Activated CD4-positive, alpha-beta T cell treated with anti-CD3 and anti-CD28 coated beads for 1 hour (primary cell): Measurements from ENCODE around the gene TRMT2A.
A peak's percentile ranks its signal among the peaks of the same experiment; 100 is the strongest.

Experiments used
- DNase-seq: peaks from one replicate; pipeline ENCODE4 v3.0.0-alpha.2; 2020

Gene TRMT2A

DNA sequence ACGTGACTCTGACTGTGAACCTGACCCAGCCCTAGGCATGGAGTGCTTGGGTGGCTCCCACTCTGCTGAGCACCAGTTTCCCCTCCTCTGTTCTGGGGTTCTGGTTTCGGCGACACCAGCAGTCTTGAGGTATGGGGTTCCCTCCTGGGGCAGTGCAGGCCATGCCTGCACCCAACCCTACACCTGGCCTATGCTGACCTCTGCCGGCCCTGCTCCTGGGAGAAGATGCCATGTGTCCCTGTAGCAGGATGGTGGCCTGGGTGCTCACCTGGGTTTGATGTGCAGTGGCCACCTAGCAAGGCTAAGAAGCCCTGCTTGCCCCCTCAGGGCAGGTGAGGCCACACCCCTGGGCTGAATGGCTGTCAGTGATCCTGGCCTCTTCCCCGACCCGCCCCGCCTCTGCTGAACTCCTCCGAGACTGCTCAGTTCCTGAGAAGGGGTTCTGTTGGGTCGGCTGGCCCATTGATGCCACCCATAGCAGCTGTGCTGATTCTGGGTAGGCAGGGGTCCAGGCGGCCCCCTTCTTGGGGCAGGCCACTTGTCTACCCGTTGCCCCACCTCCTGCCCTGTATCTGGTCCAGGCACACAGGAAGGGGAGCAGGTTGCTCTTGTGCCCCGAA, 17.0 kb upstream of the TRMT2A start:
- DNase-seq, result no peak

DNA sequence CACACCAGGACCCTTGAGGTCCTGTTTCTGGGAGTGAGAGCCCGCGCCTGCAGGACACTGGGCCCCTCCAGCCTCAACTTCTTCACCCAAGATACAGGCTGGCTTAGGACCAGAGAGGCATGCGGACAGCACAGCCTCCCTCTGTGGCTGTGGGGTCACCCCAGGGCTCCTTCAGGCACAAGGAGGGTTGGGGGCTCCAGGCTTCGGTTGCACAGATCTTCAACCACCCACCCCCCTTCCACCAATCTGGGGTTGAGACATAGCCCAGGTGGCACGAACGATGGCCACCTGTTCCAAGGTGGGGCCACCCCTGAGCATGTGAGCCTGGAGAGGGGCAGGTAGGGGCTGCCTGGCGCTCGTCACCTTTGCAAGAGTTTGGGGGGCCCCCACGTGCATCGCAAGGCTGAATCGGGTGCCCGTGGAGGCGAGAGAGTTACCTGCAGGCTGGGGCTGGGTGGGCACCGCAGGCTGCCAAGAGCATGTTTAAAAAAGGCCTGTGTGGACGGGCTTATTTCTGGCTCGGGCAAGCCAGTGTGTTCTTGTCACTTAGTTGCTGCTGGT, 15.7 kb upstream of the TRMT2A start:
- no peak for DNase-seq

DNA sequence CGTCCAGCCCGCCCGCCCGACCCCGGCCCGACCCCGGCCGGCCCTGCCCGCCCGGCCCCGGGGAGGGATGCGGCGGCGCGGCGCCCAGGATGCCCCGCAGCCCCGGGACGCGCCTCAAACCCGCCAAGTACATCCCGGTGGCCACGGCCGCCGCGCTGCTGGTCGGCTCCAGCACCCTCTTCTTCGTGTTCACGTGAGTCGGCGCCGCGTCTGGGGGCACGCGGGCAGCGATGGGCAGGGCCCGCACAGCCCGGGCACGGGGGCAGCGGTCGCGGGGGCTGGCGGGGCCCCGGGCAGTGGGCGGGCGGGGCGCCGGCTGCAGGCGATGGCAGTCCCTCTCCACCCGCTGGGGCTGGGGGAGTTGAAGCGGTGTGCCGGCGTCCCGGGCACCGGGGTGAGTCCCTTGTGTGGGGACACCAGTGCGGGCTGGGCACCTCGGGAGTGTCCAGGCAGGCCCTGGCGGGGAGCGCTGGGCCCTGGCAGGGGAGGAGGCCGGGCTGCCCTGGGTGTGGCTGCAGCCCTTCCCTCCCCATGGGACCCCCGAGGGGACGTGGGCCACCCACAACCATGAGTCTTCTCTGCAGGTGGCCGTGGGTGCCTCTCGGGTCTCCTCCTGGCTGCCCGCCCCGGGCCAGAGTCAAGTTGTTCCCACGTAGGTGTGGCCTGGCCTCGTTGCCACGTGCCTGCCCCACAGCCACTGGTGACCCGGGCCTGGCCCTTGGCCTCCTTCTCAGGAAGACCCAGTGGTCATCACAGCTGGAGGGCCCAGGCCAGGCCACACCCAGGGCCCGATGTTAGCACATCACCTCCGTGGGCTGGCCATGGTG, 15.0 kb upstream of the TRMT2A start:
- no peak for DNase-seq

DNA sequence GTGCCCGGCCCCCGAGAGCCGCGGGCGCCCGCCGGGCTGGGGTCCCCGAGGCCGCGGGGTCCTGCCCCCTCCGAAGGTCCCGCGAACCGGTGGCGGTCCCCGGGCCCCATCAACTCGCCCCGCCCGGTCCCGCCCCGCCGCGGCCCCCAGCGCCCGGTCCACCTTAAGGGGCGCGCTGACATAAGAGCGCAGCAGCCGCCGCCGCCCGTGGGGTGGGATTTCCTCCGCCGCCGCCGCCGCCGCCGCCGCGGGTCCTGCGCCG, 14.5 kb upstream of the TRMT2A start, which contains the start of gene ZDHHC8:
ZDHHC8 (plus strand) TSS at position 208 of the 262 bp plus-strand sequence. CDS start 144 bp downstream, outside the sequence.
- DNase-seq, result no peak

DNA sequence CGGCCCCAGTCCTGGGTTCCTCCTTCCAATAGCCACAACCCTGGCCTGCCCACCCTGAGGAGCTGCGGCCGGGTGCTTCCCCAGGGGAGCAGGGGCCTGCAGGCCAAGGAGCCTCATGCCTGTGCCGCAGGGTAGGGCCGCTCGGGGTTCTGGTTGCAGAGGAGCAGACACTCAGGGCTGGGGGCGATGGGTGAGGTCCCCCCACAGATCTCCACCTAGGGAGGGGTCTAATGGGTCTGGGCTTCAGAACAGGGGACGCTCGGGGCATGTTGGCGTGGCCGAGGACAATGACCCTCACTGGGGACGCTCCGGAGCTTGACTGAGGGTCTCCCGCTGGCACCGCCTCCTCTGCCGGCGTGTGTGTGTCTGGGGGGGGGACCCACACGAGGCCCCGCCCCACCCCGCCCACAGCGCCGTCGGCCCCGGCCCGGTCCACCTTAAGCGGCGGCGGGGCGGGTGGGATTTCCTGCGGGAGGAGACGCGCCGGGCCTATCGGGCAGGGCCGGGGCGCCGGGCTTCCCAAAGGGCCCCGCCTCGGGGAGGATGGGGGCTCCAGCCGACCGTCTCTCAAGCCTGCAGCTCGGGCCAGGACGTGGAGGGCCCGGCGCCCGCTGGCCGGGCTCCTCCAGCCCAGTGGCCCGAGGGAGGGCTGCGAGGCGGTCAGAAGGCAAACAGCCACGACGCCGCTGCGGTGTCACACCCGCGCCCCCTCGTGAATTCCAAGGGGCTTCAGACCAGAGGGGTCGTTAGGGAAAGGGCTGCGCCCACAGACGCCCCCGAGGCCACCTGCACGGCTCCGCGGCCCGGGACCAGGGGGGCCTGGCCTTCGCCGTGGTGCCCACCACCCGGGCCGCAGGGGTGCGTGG, 13.9 kb upstream of the TRMT2A start:
- peak; percentile 73 for DNase-seq

DNA sequence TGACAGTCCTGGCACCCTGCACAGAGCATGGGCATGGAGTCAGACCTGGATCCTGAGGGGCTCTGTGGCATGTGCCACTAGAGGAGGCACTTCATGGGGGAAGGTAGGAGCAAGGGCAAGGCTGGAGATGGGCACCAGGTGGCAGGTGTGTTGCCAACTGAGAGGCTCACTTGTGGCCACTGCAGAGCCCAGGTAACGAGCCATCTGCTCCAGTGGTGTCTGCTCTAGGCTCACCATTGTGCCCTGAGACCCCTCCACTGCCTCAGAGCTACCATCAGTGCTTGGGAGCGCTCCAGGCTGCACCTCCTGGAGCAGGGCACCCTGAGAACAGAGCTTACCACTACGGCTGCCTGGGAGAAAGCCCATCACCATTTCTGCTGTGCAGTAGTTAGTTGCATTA, 13.3 kb upstream of the TRMT2A start:
- no peak for DNase-seq

DNA sequence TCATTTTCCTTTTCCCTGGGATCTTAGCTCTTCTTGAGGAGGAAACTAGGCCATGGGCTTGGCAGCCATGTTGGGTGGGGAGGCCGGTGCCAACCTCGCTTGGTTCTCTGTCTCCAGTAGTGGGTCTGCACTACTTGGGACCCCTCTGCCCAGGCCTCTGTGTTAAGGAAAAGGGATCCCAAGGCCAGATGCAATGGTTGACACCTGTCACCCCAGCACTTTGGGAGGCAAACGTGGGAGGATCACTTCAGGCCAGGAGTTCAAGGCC, 12.7 kb upstream of the TRMT2A start:
- DNase-seq, result no peak

DNA sequence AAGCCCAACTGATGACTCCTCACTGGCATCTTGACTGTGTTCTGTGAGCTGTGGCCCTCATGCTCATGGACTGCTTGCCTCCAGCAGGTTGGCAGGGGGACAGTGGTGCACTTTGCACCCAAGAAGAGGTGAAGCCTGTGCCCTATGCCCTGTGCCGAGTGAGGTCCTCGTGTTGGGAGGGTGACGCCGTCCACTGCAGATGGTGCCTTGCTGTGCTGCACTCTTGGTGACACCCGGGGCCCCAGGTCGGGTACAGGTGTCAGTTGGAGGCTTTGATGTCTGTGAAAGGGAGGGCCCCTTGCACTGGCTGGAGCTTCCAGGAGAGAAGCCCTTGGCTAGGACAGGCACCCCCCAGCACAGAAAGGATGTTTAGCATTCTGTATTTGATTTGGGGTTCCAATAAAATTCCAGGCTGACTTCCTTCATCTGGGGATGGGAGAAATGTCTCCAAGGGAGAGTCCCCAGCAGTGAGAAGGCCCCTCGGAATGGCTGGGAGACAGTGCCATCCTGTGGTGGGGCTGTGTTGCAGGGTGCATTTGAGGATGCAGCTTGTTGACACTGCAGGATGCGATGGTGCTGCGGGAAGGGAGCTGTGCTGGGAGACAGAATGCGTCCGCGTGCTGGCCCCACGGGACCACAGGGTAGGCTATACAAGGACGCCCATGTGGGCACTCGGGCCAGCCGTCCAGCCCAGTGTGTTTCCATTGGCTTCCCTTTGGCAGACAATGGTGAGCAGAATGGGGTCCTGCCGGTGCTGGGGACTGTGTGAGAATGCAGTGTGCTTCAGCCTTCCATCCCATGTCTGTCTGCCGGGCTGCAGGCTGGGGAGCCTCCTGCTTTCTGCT, 12.1 kb upstream of the TRMT2A start:
- DNase-seq, result peak; percentile 30

DNA sequence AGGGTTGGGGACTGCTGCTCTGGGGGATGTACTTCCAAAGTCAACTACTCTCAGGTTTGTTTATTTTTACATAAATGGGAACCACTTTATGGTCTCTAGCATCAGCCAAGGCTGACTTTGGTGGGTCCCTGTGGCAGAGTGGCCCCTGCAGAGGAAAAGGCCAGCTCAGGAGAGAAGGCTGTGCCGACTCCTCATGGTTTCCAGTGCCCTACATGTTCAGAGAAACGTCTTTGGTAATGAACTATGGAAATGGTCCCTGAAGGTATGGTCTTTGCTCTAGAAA, 11.5 kb upstream of the TRMT2A start:
- no peak for DNase-seq

DNA sequence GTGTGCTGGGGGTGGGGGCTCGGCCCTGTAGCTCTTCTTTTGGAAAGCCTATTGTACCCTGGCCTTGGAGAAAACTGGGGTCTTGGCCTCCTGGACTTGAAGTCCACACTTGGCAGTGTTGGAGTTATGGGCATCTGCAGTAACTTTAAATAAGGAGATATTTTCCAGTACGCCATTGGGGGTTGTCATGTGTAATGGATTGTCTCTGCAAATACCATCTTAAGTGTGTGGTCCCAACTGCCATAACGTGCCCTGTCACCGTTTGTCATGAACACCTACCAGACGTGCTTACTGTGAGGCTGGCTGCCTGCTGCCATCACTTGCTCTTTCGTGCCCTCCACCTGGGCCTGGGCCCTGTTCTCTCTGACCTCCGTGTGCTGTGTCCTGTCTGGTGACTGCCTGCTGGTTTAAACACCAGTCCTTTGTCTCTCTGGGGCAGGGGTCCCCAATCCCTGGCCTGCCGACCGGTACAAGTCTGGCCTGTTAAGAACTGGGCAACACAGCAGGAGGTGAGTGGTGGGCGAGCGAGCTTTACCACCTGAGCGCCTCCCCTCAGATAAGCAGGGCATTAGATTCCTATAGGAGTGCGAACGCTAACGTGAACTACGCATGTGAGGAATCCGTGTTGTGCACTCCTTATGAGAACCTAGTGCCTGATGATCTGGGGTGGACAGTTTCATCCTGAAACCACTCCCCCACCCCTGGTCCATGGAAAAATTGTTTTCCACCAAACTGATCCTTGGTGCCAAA, 11.0 kb upstream of the TRMT2A start:
- no peak for DNase-seq

DNA sequence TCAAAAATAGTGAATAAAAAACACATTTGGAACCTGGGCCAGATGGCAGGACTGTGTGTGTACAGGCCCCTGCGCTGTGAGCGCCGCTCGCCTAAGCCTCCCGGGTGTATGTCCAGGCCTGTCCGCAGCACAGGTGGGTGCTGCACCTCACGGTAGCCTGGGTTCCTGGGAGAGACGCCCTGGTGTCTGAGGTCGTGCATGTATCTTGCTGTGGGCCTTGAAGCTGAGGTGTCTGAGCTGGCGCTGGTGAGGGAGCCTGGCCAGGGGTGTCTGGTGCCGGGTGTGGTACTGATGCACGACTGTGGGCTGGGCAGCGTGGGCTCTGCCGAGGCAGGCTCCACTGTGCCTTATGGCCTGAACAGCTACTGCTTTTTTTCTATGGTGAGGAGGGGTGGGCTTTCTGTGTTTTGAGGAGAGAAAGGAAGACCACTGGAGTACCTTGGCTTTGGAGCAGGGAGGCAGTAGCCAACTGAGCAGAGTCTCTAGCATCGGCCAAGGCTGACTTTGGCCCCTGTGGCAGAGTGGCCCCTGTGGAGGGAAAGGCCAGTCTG, 10.4 kb upstream of the TRMT2A start:
- DNase-seq, result no peak

DNA sequence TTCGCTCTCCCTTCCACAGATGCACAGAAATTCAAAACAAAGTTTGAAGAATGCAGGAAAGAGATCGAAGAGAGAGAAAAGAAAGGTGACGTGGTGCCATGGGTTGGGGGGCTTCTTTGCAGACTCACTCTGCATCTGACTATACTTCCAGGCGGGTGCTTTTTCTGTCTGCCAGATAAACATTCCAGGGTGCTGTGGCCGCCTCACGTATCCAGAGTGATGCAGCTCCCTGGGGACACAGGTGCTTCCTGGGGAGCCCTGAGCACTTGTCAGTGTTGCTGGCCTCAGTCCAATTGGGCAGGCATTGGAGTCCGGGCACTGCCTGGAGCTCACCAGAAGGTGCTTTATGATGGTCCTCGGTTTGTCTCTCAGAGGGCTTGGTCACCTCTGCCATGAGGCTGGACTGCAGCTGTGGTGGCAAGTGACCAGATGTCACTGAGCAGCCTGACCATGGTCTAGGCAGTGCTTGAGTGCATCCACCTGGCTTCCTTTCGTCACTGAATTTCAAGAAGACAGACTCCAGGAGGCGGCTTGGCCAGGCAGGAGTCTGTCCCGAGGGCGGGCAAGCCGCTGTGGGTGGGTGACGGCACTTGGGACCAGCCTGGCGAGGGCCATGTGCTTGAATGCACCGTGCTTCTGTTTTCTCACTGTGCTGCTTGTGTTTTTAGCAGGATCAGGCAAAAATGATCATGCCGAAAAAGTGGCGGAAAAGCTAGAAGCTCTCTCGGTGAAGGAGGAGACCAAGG, 9.4 kb upstream of the TRMT2A start:
- DNase-seq, result no peak

DNA sequence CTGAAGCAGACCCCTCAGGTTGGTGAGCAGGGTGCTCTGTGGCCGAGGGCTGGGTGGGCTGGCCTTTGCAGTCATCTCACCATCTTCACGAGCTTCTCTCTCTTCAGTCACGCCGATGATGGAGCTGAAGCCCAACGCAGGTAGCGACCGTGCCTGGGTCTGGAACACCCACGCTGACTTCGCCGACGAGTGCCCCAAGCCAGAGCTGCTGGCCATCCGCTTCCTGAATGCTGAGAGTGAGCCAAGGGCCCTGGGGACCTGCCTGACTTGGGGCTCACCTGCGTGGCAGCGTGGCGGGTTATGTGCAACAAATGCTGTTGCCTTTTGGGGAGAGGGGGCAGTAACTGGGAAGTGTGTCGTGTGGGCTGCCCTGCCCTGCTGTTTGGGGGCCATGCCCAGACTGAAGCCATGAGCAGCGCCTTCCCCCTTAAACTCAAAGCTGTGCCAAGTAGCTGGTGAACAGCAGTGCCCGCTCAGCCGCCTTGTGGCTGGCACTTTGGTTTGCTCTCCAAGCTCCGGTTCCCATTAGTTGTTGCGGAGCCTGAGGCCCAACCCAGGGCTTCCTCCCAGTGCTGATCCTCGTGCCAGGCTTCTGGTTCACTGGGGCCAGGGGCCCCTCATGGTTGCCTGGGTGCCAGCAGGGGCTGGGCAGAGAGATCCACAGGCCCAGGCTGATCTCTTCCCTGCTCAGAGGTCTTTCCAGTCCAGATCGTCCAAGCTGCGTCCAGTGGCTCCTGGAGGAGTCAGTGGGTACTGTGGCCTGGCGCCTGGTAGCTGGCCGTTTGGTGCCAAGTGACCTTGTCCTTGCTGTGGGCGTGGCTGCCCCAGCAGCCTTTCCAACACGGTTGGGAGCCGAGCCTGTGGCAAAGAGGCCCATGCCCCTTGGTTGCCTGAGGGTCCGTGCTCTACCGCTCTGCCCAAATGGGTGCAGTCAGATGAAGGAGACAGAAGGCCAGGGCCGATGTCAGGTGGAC, 8.5 kb upstream of the TRMT2A start:
- DNase-seq, result no peak

DNA sequence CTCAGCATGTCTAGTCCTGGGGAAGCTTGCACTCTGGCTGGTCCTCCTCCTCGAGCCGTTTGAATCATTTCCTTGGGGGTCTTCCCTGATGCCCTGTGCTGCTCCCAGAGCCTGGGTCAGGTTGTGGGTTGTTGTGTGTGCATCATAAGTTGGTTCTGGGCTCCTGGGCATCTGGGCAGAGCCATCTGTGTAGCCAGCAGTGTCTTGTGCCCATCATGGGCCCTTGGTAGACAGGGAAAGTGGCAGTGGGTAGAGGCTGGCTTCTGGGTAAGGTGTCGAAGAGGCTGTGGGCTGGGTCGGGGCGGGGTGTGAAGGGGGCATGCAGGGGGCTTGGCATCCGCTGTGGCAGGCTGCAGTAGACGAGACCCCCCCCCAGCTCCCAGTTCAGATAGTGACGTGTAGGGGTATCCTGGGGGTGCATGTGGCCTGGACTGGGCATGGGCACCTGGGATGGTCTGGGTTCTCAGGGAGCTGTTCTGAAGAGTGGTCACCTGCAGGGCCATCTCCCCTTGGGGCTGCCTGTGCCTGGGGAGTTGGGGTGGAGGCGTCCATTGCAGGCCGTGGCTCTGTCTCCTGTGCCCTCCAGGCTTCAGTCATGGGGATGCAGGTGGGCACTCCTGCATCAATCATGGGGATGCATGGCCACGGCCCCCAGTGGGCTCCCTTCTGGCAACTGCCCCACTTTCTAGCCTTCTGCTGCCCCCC, 7.2 kb upstream of the TRMT2A start:
- DNase-seq, result no peak

DNA sequence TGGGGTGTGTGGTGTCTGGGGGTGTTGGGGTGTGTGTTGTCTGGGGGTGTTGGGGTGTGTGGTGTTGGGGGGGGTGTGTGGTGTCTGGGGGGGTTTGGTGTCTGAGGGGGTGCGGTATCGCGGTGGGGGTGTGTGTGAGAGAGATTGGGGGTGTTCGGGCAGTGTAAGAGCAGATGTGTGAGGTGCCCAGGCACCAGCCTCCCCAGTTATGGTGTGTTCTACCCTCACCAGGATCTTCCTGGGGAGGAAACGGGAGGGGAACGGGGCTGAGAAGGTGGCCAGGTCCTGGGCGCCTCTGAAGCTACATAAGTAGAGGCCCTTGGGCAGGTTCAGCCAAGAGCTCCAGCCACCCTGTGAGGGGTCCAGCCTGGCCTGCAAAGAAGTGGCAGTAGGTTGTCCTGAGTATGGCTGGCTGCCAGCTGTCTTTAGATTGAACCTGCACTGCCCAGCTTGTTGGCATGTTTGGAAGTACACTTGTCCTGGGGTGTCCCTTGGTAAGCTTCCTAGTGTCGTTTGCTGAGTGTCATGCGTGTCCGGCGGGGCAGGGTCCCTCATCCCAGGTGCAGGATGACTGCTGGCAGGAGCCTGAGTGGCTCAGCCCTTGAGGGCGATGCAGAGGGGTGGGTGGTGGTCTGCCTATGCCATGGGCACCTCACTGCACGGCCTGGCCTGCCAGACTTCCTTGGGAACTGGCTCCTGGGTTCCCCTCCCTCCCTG, 6.5 kb upstream of the TRMT2A start:
- no peak for DNase-seq

DNA sequence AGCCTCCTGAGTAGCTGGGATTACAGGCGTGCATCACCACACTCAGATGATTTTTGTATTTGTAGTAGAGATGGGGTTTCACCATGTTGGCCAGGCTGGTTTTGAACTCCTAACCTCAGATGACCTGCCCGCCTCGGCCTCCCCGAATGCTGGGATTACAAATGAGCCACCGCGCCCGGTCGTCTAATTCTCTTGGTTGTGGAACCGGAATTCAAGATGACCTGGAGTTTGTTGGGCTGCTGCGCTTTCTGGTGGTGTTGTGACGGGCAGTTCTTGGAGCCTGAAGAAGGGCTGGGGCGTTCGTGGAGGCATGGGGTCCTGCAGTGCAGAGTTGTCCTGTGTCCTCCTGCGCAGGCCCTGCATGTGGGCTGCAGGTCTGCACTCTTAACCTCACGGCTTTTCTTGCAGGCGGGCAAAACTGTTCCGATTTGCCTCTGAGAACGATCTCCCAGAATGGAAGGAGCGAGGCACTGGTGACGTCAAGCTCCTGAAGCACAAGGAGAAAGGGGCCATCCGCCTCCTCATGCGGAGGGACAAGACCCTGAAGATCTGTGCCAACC, 4.9 kb upstream of the TRMT2A start:
- DNase-seq, result no peak

DNA sequence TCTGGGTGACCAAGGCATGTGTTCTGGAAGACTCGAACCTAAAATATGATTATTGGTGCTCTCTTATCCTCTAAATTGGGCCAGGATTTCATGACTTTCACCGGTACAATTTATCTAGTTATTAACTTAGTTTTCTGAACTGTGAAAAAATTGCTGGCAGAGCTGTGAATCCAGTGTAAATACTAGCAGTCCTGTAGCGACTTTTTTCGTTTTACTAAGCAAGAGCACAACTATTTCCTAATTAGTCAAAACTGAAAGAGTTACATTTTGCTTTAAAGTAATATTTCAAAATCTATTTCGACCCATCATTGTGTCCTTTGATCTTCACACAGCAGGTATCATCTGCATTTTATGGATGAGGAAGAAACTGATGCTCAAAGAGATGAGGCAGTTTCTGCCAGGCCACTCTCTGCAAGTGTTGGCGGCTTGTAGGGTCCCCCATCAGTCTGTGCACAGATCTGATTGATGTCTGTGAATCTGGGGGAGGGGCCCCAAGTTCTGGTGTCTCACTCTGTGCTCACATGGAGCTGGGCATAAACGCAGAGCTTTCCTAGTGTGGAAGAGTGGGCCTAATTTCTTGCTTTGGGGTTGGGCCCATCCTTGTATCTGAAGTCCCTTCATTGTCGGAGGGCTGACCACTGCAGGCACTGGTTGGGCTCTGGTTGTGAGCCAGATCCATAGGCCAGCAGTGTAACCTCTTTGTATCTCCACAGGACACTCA, 1.4 kb upstream of the TRMT2A start:
- DNase-seq, result no peak
